OCI-LY1 (cell line): ENCODE results near the gene ERN1.

Experiments
- H2AFZ ChIP-seq: fragments of 200-600 bp; sonication (generic), shearing (Covaris generic); 2 replicates; pipeline ENCODE4 v1.6.0; 2014; ENCODE audit warnings: antibody characterized with exemption, mild to moderate bottlenecking, low read length
- H3F3A ChIP-seq: fragments of 200-600 bp; sonication (generic), shearing (Covaris generic); 2 replicates; pipeline ENCODE4 v1.6.0; 2014; ENCODE audit warnings: mild to moderate bottlenecking, antibody characterized with exemption, low read length, moderate library complexity; ENCODE audit not compliant: insufficient read depth
- H3K27ac ChIP-seq: fragments of 200-600 bp; sonication (generic); 2 replicates; pipeline ENCODE4 v1.5.1; 2014; ENCODE audit warnings: low read length, mixed run types, mild to moderate bottlenecking, low read depth; ENCODE audit not compliant: poor library complexity, severe bottlenecking
- H3K27me3 ChIP-seq: fragments of 200-600 bp; sonication (generic); 2 replicates; pipeline ENCODE4 v1.6.0; 2014; ENCODE audit warnings: antibody characterized with exemption, mild to moderate bottlenecking, low read length, moderate library complexity; ENCODE audit not compliant: insufficient read depth
- H3K36me3 ChIP-seq: fragments of 200-600 bp; sonication (generic); 2 replicates; pipeline ENCODE4 v1.6.1; 2014; ENCODE audit warnings: mild to moderate bottlenecking, antibody characterized with exemption, low read length, moderate library complexity, mixed read lengths; ENCODE audit not compliant: insufficient read depth
- H3K4me1 ChIP-seq: fragments of 200-600 bp; sonication (generic); 2 replicates; pipeline ENCODE4 v1.5.1; 2014; ENCODE audit warnings: mild to moderate bottlenecking, low read length, moderate library complexity; ENCODE audit not compliant: insufficient read depth, severe bottlenecking
- H3K4me2 ChIP-seq: fragments of 200-600 bp; sonication (generic), shearing (Covaris generic); 2 replicates; pipeline ENCODE4 v1.6.1; 2014; ENCODE audit warnings: low read length
- H3K4me3 ChIP-seq: fragments of 200-600 bp; sonication (generic); 2 replicates; pipeline ENCODE4 v1.5.1; 2014; ENCODE audit warnings: low read length, low read depth, mild to moderate bottlenecking, mixed read lengths; ENCODE audit not compliant: poor library complexity, severe bottlenecking
- H3K79me2 ChIP-seq: fragments of 200-600 bp; shearing (Covaris generic); 2 replicates; pipeline ENCODE4 v1.6.1; 2016; ENCODE audit warnings: mixed run types, low read length, mixed read lengths; ENCODE audit not compliant: insufficient read depth
- H3K9ac ChIP-seq: fragments of 200-600 bp; sonication (generic), shearing (Covaris generic); 2 replicates; pipeline ENCODE4 v1.6.1; 2014; ENCODE audit warnings: mild to moderate bottlenecking, low read length, mixed read lengths
- H3K9me2 ChIP-seq: fragments of 200-600 bp; sonication (generic), shearing (Covaris generic); 2 replicates; pipeline ENCODE4 v1.6.1; 2014; ENCODE audit warnings: low read depth, mild to moderate bottlenecking, low read length, mixed read lengths
- H3K9me3 ChIP-seq: fragments of 200-600 bp; shearing (Covaris generic); 2 replicates; pipeline ENCODE4 v1.6.1; 2014; ENCODE audit warnings: low read length, mixed read lengths
- H4K20me1 ChIP-seq: fragments of 200-600 bp; sonication (generic), shearing (Covaris generic); 2 replicates; pipeline ENCODE4 v1.6.0; 2016; ENCODE audit warnings: mild to moderate bottlenecking, low read length; ENCODE audit not compliant: insufficient read depth
- CTCF ChIP-seq: fragments of 200-600 bp; sonication (generic), shearing (Covaris generic); IDR thresholded peaks from 2 replicates; pipeline ENCODE4 v1.5.1; 2017; ENCODE audit warnings: mild to moderate bottlenecking, antibody characterized with exemption, low read length, moderate library complexity, mixed read lengths
- EZH2 ChIP-seq: fragments of 200-600 bp; sonication (generic), shearing (Covaris generic); IDR thresholded peaks from 2 replicates; pipeline ENCODE4 v1.8.0; 2017; ENCODE audit warnings: borderline replicate concordance, mixed run types, mild to moderate bottlenecking, antibody characterized with exemption, low read length, moderate library complexity, mixed read lengths

ERN1 gene

GRCh38 chr17:64032081-64032480 lies 97.9 kb downstream of the ERN1 start:
- Histone ChIP-seq H4K20me1 (no peaks in the 10 kb centered on the region), H2AFZ (no peak overlapping the region), H3K4me2 (no peak overlapping the region), H3K4me3 (no peak overlapping the region), H3K9me3 (no peaks in the 10 kb centered on the region), H3F3A (no peaks in the 10 kb centered on the region), H3K36me3 (no peaks in the 10 kb centered on the region), H3K79me2 (no peaks in the 10 kb centered on the region), H3K9ac (no peak overlapping the region), H3K9me2 (no peaks in the 10 kb centered on the region), H3K27me3 (no peaks in the 10 kb centered on the region), H3K4me1 (peaks cover 5% of the 10 kb centered on the region), H3K27ac (no peak overlapping the region)
- TF ChIP-seq EZH2 (no peak), CTCF (no peak)

GRCh38 chr17:64028874-64029464 lies 101.0 kb downstream of the ERN1 start:
- Histone ChIP-seq H3K4me2 (no peak overlapping the region), H4K20me1 (no peaks in the 10 kb centered on the region), H3K4me3 (no peak overlapping the region), H2AFZ (no peak overlapping the region), H3K36me3 (no peaks in the 10 kb centered on the region), H3K9me3 (no peaks in the 10 kb centered on the region), H3K27me3 (no peaks in the 10 kb centered on the region), H3K27ac (no peak overlapping the region), H3K4me1 (peaks cover 28% of the 10 kb centered on the region), H3K9me2 (no peaks in the 10 kb centered on the region), H3F3A (peaks cover 7% of the 10 kb centered on the region), H3K9ac (no peak overlapping the region), H3K79me2 (no peaks in the 10 kb centered on the region)
- no peak for TF ChIP-seq EZH2
- TF ChIP-seq CTCF: peak; percentile 59

- TF ChIP-seq CTCF: peak; percentile 100
- TF ChIP-seq EZH2: no peak
- Histone ChIP-seq H3K9ac (peak overlapping the region; percentile 54), H3K9me2 (no peaks in the 10 kb centered on the region), H3K79me2 (no peaks in the 10 kb centered on the region), H3K27ac (peak overlapping the region; percentile 94), H3K4me1 (peaks cover 54% of the 10 kb centered on the region), H3K9me3 (no peaks in the 10 kb centered on the region), H3K36me3 (no peaks in the 10 kb centered on the region), H3K4me3 (peak overlapping the region; percentile 36), H4K20me1 (no peaks in the 10 kb centered on the region), H2AFZ (peak overlapping the region; percentile 89), H3K27me3 (no peaks in the 10 kb centered on the region), H3F3A (peaks cover 16% of the 10 kb centered on the region), H3K4me2 (peak overlapping the region; percentile 55)
Observed at GRCh38 chr17:64025732-64026294, 104.1 kb downstream of the ERN1 start.
